AG09309 (cell line): ENCODE results near the gene FH.

Source experiments
- DNase-seq: peaks from one replicate; pipeline ENCODE4 v3.0.0-alpha.2; 2010; ENCODE audit warnings: low read depth
- H3K4me3 ChIP-seq: 2 replicates; pipeline ENCODE4 v1.5.1; 2011; ENCODE audit warnings: mild to moderate bottlenecking, low read depth, low read length, moderate library complexity; ENCODE audit not compliant: control insufficient read depth
- CTCF ChIP-seq: IDR thresholded peaks from 2 replicates; pipeline ENCODE4 v1.5.1; 2011; ENCODE audit warnings: mild to moderate bottlenecking, low read depth, low read length, inconsistent platforms; ENCODE audit not compliant: insufficient read depth, control insufficient read depth; ENCODE audit errors: missing control alignments

FH gene

GRCh38 chr1:241464985-241465384, 54.6 kb downstream of the FH start:
- TF ChIP-seq CTCF: no peak
- no peak overlapping the region for H3K4me3 ChIP-seq
- DNase-seq: no peak

GRCh38 chr1:241462391-241462790, 57.2 kb downstream of the FH start:
- no peak overlapping the region for H3K4me3 ChIP-seq
- TF ChIP-seq CTCF: no peak

GRCh38 chr1:241460098-241460873, 59.3 kb downstream of the FH start:
- H3K4me3 ChIP-seq: no peak overlapping the region
- DNase-seq: no peak

More at GRCh38 chr1:241462391-241462790, 57.2 kb downstream of the FH start:
- DNase-seq: no peak

GRCh38 chr1:241459186-241459802, 60.3 kb downstream of the FH start:
- no peak for TF ChIP-seq CTCF
- H3K4me3 ChIP-seq: no peak overlapping the region
- no peak for DNase-seq

More at GRCh38 chr1:241460098-241460873, 59.3 kb downstream of the FH start:
- TF ChIP-seq CTCF: no peak

- no peak for DNase-seq
- H3K4me3 ChIP-seq: no peak overlapping the region
- TF ChIP-seq CTCF: no peak
These were observed 62.1 kb downstream of the FH start for GRCh38 chr1:241457421-241457820.

GRCh38 chr1:241456743-241457142, 62.8 kb downstream of the FH start:
- no peak for DNase-seq
- no peak overlapping the region for H3K4me3 ChIP-seq
- no peak for TF ChIP-seq CTCF
